ENCODE data around the gene GFM2.
A peak's percentile ranks its signal among the peaks of the same experiment; 100 is the strongest.
"Not testable (repeated sequence)": the region's sequence is repeated elsewhere in the genome, so short reads cannot be mapped to it uniquely, and the experiment has no call there.

Gene GFM2

GRCh38 chr5:74693191-74693590, 73.7 kb downstream of the GFM2 start:
- no peak for DNase-seq

GRCh38 chr5:74686962-74687751, 79.8 kb downstream of the GFM2 start:
- DNase-seq, result no peak

GRCh38 chr5:74685979-74686631, 80.8 kb downstream of the GFM2 start:
- no peak for DNase-seq

- DNase-seq, result peak; percentile 5
These were observed 81.7 kb downstream of the GFM2 start, which contains the start of gene HEXB for GRCh38 chr5:74684900-74685851. HEXB (plus strand) TSS chr5:74685233; CDS start chr5:74685261, 28 bp downstream.

GRCh38 chr5:74679966-74680365, 87.0 kb downstream of the GFM2 start:
- DNase-seq, result no peak

GRCh38 chr5:74679300-74679699, 87.6 kb downstream of the GFM2 start:
- DNase-seq, result not testable (repeated sequence)

- DNase-seq, result not testable (repeated sequence)
These were observed 88.8 kb downstream of the GFM2 start for GRCh38 chr5:74678123-74678522.

GRCh38 chr5:74676466-74676865, 90.5 kb downstream of the GFM2 start:
- not testable (repeated sequence) for DNase-seq

GRCh38 chr5:74673011-74673790, 93.7 kb downstream of the GFM2 start:
- DNase-seq, result peak; percentile 54

GRCh38 chr5:74672215-74672877, 94.6 kb downstream of the GFM2 start:
- DNase-seq, result no peak
